GM10847 (cell line): ENCODE results near the gene DEUP1.

Source experiments
- POLR2A ChIP-seq: IDR thresholded peaks from 2 replicates; pipeline ENCODE4 v1.6.1; 2011; ENCODE audit not compliant: insufficient read length; ENCODE audit errors: extremely low read depth

Gene DEUP1

GRCh38 chr11:93330446-93330984 is at the start of gene DEUP1:
DEUP1 (plus strand) TSS chr11:93330742; CDS start chr11:93332260, 1,518 bp downstream.
- no peak for TF ChIP-seq POLR2A

GRCh38 chr11:93285430-93285829 is 45.1 kb upstream of the DEUP1 start:
- no peak for TF ChIP-seq POLR2A

- no peak for TF ChIP-seq POLR2A
These were observed 43.1 kb upstream of the DEUP1 start for GRCh38 chr11:93287434-93287833.

- TF ChIP-seq POLR2A: no peak
These were observed 42.5 kb upstream of the DEUP1 start for GRCh38 chr11:93288079-93288478.

GRCh38 chr11:93288767-93289166 is 41.8 kb upstream of the DEUP1 start:
- no peak for TF ChIP-seq POLR2A

- no peak for TF ChIP-seq POLR2A
These were observed 40.6 kb upstream of the DEUP1 start for GRCh38 chr11:93289782-93290463.

GRCh38 chr11:93291110-93291509 is 39.4 kb upstream of the DEUP1 start:
- no peak for TF ChIP-seq POLR2A

- TF ChIP-seq POLR2A: no peak
These were observed 38.6 kb upstream of the DEUP1 start for GRCh38 chr11:93291898-93292297.

- TF ChIP-seq POLR2A: no peak
These were observed 34.5 kb upstream of the DEUP1 start for GRCh38 chr11:93295921-93296575.

GRCh38 chr11:93303689-93304088 is 26.9 kb upstream of the DEUP1 start:
- TF ChIP-seq POLR2A: no peak

- no peak for TF ChIP-seq POLR2A
These were observed 11.2 kb upstream of the DEUP1 start for GRCh38 chr11:93319224-93319839.

- TF ChIP-seq POLR2A: no peak
These were observed 10.3 kb upstream of the DEUP1 start for GRCh38 chr11:93320230-93320629.

GRCh38 chr11:93322207-93322606 is 8.3 kb upstream of the DEUP1 start:
- no peak for TF ChIP-seq POLR2A

- no peak for TF ChIP-seq POLR2A
These were observed 6.8 kb upstream of the DEUP1 start for GRCh38 chr11:93323747-93324146.

- no peak for TF ChIP-seq POLR2A
These were observed 6.0 kb upstream of the DEUP1 start for GRCh38 chr11:93324500-93324899.

- TF ChIP-seq POLR2A: no peak
These were observed 3.9 kb upstream of the DEUP1 start for GRCh38 chr11:93326681-93327080.

- no peak for TF ChIP-seq POLR2A
These were observed 551 bp upstream of the DEUP1 start for GRCh38 chr11:93329936-93330445.

- TF ChIP-seq POLR2A: no peak
These were observed 9.7 kb downstream of the DEUP1 start for GRCh38 chr11:93340223-93340622.
